AG20443 (cell line): ENCODE results near the gene SULT1B1.

Experiments
- DNase-seq: peaks from one replicate; pipeline ENCODE4 v3.0.0; 2012; ENCODE audit warnings: low spot score, mixed read lengths

SULT1B1 gene

DNA sequence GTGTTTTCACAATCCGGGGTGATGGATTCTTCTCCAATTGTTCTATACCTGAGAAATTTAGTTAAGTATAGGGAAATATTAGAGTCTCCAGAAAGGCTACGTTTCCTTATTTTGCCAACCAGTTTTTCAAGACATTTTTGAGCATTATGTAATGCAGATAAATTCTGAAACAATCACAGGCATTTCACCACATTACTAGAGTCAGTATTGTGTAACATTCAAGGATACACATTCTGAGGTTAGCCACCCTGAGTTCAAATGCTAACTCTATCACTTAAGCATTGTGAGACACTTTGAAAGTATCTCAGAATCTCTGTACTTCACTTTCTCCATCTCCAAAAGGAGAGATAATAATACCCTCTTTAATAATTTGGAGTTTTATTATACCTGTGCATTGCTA lies 10.6 kb downstream of the SULT1B1 start:
- DNase-seq, result no peak

DNA sequence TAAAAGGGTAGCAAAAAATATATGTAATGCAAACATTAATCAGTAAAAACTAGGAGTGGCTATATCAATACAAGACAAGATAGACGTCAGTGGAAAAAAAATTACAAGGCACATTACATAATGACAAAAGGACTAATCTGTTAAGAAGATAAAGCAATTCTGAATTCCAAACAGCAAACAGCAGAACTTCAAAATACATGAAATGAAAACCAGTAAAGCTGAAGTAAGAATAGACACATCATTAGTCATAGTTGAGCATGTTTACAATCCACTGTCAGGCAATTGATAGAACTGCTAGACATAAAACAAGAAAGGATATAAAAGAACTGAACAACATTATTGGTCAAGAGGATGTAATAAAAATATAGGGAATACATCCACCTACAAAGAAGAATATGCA lies 12.2 kb downstream of the SULT1B1 start:
- no peak for DNase-seq

DNA sequence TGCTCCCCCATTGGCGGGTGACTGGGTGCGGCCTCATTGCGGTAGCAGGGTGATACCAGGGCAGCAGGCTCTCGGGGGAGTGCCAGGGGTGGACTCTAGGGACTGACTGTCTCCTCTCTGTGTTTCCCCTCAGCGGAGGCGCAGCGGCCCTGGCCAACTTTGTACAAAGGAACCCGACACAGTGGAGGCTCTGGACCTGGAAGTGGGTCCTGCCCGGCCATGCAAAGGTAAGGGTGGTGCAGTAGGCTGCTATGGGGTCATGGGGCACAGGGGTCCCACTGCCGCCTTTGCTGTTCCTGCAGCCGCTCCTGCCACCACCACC lies 16.3 kb downstream of the SULT1B1 start:
- DNase-seq, result no peak

DNA sequence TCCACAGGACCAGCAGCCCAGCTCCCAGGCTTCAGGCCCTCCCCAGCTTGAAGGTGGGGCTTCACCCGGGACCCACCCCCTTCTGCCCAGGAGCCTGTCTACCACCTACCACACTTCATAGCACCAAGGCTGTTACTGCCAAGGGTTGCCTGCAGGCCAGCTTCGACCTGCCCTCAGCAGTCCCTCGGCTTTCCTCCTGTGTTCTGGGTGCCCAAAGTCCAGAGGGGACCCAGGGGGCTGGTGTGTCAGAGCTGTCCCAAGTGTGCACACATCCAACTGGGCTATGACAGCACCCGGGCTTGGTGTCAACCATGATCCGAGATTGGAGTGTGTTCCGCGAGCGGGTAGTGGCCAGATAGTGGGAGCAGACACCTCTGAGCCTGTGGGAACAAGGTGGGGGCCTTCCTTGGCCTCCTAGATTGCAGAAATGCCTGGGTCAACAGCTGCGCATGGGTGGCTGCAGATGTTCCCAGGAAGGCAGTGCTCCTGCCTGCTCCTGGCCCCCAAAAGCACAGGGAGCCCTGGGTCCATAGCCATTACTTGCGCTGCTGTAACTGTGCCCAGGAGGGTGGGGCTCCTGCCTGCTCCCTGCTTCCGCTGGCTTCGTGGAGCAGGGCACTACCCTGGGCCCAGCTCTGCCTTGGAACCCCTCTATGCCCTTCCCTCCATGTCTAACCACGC lies 16.8 kb downstream of the SULT1B1 start:
- DNase-seq, result no peak

DNA sequence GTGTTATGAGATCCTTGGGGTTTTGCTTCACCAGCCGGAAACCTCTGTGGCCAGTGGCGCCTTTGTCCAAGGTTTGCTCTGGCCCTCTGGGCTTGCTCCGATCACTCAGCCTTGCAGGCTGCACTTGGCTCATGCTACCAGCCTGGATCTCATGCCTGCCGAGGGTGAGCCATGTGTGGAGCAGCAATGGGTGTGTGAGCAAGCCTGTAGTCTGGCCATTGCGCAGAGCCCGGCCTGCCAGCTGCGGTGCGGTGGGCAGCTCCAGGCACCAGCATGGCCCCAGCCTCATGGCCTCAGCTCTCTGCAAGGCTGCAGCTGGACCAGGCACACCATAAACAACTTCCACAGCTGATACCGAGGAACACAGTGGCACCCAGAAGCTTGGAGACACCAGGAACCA lies 17.8 kb downstream of the SULT1B1 start:
- DNase-seq, result no peak

DNA sequence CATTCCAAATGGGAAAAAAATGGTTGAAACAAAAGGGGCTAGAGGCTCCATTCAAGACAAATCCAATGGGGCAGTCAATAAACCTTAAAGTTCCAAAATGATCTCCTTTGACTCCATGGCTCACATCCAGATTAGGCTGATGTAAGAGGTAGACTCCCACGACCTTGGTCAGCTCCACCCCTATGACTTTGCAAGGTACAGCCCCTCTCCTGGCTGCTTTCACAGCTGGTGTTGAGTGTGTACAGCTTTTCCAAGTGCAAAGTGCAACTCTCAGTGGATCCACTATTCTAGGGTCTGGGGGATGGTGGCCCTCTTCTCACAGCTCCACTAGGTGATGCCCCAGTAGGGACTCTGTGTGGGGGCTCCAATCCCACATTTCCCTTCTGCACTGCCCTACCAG lies 21.5 kb downstream of the SULT1B1 start:
- DNase-seq, result no peak

DNA sequence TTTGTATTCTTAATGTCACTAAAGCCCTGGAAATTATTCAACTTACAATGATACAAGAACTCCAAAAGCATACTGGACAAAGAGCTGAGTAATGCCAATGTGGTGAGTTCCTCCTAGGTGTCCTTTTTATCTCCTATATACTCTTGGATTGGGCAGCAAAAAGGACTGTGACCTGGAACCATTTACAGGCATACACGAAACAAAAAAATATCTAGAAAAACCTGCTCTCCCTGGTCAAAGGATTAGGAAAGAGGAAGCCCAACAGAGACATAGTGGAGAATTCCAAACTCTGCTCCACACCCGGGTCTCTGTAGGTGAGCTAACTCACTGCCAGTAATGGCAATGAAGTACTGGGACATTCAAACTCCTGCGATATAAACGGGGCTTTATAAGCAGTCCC lies 25.3 kb downstream of the SULT1B1 start:
- no peak for DNase-seq

DNA sequence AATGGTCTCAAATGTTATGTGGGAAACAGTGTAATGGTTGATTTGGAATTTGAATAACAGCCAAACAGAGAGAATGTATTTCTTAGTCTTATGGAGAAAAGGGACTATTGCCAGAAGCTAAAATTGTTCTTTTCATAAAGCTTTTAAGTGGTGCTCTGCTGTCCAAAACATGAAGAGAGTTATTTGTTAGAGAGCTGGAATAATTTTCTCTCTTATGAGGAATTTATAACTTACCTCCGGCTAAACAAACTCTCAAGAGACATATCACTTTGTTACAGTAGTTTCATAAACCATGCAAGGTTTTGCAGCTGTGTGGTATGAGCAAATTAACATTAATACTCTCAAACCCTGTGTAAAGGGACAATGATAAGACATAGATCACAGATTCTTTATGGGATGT lies 28.6 kb downstream of the SULT1B1 start:
- DNase-seq, result no peak

DNA sequence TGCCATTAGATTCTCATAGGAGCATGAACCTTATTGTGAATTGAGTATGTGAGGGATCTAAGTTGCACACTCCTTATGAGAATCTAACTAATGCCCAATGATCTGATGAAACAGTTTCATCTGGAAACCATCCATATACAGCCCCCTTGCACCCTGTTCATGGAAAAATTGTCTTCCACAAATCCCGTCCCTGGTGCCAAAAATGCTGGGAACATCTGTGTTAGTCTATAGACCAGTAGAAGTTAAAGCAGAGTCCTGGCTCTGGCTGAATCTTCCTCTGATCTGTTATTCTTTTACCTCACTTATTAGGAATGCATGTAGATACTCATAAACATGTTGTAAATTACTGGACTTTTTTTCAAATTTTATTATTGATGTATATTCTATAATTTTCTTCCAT lies 29.2 kb downstream of the SULT1B1 start:
- no peak for DNase-seq

DNA sequence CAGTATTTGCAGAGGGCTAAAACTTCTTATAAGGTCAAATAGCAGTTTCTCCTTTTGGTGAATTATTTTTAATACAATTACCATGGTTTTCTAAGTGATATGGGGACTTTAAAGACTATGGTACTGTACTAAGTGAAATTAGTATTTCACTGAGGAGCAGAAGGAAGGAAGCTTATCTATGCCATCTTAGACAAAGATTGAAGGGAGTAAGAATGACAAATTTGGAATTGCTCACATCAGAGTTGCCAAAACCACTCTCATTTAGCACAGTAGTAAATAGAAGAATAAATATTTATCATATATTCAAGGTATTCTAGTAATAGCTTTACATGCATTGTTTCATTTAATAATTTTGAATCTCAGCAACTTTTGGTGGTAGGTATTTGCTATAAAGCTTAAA lies 30.4 kb downstream of the SULT1B1 start:
- no peak for DNase-seq

DNA sequence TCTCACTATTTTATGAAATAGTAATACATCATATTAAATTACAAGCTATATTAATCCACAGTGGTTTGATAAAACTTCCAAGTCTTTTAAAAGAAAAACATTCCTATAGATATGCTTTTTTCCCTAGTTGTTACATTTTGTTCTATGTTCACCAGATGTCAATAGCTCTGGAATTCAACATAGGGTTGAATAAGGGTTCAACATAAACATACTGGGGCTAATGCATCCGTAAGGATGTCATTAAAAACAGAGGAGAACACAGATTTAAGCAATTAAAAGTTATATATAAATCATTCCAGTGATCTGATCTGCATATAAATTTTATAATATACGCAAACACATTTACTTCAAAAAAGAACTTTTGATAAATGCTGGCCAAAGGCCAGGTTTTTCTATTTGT lies 32.5 kb downstream of the SULT1B1 start:
- DNase-seq, result no peak

DNA sequence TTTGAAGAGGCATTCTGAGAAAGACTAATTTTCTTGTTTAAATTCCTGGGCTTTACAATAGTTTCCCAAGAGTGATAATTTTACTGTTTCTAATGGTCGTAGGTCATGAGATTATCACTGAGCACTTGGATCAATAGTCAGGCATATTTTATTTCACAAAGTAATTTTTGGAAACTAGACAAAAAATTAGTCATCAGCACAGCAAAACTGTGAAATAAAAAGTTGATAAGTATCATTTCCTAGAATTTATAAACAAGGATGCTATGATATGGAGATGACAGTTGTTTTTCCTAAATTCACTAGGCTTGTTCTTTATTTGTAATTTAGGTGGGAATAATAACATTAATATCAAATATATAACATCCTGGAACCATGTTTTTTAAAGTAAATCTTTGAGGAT lies 33.0 kb downstream of the SULT1B1 start:
- DNase-seq, result no peak

DNA sequence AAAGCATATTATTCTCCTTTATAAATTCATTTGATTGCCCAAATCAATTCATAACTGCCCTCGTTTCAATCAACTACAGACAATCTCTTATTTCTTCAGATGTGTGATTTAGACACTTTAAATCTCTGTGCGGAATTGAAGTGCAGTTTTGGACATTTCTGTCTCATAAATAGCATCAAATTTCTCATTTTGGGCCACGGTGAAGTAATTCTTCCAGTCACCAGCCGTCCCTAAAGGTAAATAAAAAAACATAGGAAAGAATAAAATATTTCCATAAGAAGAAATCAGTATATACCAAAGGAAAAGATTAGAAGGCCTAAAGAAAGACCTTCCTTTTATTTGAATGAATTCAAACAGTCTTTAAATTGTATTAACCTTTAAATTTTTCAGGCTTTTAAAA lies 33.4 kb downstream of the SULT1B1 start:
- DNase-seq, result no peak

DNA sequence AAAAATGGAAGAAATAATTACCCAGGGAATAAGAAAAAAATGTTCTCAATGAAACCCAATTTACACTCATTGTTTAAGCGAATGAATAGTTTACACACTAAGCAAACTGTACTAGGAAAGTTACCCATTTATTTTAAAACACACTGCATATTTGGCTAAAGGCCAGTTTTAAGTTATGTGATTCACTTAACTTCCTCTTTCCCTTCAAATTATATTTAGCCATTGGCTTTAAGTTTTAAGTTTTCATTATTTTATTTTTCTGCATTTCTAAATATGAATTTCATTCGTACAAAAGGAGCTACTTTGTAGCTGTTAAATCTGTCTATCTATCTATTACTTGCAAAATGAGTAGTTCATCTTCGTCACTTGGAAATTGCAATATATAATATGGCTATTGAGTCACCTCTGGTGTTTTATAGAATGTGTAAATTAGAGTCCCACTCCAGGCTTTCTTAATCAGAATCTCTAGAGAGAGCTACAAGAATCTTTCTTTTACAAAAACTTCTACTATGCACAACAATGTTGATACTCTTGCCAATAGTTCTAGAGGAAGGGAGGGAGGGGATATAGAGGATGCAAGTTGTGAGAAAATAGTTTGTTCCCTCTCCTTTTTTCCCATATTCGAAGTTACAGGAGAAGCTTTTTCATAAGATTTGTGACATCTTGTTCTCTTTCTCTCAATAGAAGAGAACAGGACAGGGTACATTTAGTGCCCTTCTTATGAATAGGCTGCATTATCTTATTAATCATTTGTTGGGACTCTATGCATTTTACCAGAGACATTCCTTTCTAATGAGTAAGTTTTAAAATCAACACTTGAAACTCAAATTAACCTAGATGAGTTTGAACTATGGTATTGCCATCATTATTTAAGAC lies 41.8 kb downstream of the SULT1B1 start:
- DNase-seq, result no peak

DNA sequence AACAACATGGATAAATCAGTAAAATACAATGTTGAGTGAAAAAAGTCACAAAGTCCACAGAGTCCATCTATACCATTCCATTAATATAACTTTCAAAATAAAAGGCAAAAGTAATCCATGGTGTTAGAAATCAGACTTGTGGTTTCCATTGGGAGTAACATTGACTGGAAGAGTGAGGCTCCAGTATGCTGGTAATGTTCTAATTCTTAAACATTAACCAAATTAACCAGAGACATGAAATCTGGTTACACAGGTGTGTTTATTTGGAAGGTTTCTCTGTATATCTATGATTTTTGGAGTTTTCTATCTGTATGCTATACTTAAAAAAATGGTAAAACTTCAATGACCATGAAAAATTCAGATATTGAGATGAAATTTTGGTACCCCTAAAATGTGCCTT lies 42.6 kb downstream of the SULT1B1 start:
- DNase-seq, result no peak

DNA sequence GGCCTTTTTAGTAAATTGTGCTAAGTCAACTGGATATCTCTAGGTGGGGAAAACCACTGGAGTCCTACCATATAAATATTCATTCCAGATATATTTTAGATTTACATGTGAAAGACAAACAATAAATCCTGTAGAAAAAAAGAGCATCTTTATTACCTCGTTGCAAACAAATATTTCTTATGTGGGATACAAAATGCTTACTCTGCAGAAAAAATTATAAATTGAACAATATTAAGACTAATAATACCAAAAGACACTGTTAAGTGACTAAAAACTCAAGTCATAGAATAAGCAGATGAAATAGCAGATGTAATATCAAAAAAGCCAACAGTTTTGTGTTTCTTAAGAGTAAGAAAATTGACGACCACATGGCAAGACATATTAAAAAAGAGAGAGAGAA lies 43.8 kb downstream of the SULT1B1 start:
- no peak for DNase-seq

DNA sequence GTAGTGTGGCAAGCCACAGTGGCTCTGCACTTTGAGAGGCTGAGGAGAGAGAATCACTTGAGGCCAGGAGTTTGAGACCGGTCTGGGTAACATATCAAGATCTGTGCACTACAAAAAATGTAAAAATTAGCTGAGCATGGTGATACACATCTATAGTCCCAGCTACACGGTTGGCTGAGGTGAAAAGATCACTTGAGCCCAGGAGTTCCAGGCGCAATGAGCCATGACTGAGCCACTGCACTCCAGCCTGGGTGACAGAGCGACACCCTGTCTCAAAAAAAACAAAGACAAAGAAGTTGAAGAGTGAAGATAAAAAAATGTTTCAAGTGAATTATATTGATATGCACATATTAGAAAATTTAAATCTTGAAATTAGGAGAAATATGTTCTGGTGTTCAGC lies 46.3 kb downstream of the SULT1B1 start:
- DNase-seq, result no peak

DNA sequence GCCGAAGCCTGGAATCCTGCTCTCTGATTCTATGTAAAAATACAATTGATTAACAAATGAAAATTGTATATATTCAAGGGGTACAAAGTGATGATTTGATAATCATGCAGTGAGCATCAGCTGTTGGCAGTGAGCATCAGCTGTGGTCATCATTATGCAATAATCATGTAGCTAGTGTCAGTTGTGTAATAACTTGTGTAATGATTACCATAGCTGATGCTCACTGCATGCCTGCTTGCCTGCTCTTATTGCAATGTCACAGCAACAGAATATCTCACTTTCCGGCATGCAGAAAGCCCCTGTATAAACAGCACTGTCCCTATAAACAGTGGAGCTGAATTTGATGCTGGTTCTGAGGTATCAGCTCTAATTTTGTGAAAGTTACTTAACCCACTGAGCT lies 46.8 kb downstream of the SULT1B1 start:
- DNase-seq, result peak; percentile 9

DNA sequence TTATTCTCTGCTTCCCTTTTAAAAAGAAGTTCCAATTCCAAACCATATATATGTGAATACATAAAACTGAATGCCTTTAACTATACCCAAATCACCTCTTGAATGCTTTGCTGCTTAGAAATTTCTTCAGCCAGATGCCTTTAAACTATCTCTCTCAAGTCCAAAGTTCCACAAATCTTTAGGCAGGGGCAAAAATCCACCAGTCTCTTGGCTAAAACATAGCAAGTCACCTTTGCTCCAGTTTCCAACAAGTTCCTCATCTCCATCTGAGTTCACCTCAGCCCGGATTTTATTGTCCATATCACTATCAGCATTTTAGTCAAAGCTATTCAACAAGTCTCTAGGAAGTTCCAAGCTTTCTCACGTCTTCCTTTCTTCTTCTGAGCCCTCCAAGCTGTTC lies 49.8 kb downstream of the SULT1B1 start:
- no peak for DNase-seq

DNA sequence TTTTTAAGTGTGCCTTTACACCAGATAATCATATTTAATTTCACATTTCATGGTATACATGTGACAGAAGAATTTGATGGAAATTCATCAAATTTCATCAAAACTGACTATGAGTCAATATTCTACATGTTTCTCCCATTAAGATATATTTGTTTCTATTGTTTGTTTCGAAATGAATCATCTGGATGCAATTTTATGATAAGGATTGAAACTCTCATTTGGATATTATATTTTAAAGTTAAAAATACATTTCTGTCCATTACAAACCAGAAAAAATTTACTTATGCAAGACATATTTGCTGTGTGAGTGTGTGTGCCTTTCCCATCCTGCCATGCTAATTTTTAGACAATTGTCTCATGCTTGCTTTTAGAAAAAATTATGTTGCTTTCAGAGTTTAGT lies 52.2 kb downstream of the SULT1B1 start:
- no peak for DNase-seq

DNA sequence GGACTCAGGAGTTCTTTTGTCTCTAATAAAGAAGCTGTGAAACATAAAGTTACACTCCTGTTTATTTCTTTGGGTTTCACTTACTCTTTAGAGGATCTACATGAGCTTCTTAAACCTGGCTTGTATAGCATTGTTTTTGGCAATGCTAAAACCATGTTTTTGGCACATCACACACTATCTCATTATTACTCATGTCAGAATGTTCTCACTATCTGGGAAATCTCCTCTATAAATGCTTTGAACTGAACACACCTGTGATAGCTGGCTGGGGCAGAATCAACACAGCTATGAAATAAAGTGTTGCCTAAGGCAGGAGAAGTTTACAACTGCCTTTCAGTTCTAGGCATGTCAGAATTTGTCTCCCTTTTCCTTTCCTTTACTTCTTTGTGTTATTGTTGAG lies 52.6 kb downstream of the SULT1B1 start:
- DNase-seq, result no peak

DNA sequence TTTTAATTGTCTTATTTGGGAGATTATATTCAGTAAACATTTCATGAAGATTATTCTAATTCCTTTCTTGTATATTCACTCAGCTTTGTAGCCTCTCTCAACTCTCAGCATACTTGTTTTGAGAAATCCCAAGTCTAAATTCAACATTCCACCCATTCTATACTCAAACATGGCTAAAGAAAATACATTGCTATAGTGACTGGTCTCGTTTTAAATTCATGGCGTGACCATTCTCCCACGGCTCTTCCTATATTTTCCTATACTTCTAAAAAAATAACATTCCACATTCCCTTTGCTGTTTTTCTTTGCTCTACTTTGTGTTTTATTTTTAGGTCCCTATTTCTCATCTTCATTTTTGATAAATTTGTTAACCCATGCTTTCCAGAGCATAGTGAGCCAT lies 58.2 kb downstream of the SULT1B1 start:
- DNase-seq, result no peak

DNA sequence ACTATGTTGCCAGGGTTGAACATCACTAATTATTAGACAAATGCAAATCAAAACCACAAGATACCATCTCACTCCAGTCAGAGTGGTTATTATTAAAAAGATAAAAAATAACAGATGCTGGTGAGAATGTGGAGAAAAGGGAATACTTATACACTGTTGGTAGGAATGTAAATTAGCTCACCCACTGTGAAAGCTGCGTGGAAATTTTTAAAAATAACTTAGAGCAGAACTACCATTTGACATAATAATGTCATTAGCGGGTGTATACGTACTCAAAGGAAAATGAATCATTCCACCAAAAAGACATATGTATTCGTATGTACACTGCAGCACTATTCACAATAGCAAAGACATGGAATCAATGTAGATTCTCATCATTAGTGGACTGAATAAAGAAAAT lies 58.7 kb downstream of the SULT1B1 start:
- DNase-seq, result no peak
